Lung microvascular endothelial cell (primary cell): ENCODE measurements around the gene IL17F. TPM values are rescaled to one million over a fixed set of nuclear protein-coding genes. Genes with fewer than 3 reads are reported as not detected.

Source experiments
- DNase-seq, 2 donors: peaks; one replicate each; pipeline versions ENCODE4 v3.0.0 to v3.0.0-alpha.2; 2010; ENCODE audit warnings: low read depth in 2 of 2
- total RNA-seq: library from RNA; depleted of rRNA; stranded (reverse); fragments of >200 nt; gene quantifications from 2 replicates; pipeline ENCODE4 v1.2.1, GENCODE V29; 2014

The IL17F gene
- total RNA-seq, 1 donor from 2014 or later, result not detected

DNA sequence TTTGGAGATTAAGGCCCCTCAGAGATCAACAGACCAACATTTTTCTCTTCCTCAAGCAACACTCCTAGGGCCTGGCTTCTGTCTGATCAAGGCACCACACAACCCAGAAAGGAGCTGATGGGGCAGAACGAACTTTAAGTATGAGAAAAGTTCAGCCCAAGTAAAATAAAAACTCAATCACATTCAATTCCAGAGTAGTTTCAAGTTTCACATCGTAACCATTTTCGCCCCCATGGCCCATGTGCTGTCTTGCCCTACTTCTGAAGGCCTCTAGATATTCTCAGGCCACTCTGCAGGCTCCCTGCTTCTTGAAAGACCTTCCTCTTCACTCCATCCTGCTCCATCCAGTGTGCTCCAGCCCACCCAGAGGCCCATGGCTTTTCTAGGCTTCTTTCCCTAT, 53.9 kb downstream of the IL17F start:
- no peak for DNase-seq

- DNase-seq, result no peak
These were observed 54.3 kb downstream of the IL17F start for GRCh38 chr6:52189974-52190373.

DNA sequence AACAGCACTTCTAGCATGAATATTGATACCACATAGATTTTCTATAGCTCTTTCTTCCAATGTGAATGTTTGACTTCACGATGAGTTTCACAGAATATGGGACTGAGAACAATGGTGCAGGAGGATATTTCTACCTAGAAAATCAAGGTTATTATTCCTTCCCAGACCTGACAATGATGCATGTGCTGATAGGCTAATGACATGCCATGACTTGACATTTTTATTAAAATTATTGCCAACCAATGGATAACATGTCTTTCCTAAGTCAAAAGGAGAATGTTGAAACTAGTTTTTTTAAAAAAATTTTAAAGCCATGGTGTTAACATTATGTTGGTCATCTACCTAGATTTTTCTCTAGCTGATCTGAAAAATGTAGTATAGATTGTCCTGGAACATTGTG, 57.2 kb downstream of the IL17F start:
- no peak for DNase-seq

Other genes starting within 250 kb of the IL17F start
- not detected in 2 replicates for gene PKHD1, start 156.9 kb downstream of the IL17F start, total RNA-seq
- gene IL17A, start 58.1 kb downstream of the IL17F start, total RNA-seq, result not detected in 2 replicates
- 37.9 and 47.3 TPM in 2 replicates for gene MCM3, start 40.2 kb upstream of the IL17F start, total RNA-seq
- gene PAQR8, start 117.7 kb upstream of the IL17F start, total RNA-seq, result 7.8 and 12.3 TPM in 2 replicates
- 4.0 and 4.1 TPM in 2 replicates for gene EFHC1, start 175.8 kb upstream of the IL17F start, total RNA-seq